H1 (cell line): ENCODE results near the gene LAT. TPM values are rescaled to one million over a fixed set of nuclear protein-coding genes. Genes with fewer than 3 reads are reported as not detected.

ENCODE experiments used
- CTCF ChIA-PET: fragments of 300-600 bp; sonication (Branson Sonifier 250); formaldehyde crosslinking; loops from one replicate; lab custom pipeline; 2021; ENCODE audit not compliant: partially characterized antibody; lab: Charles Lee
- POLR2A ChIA-PET: fragments of 300-600 bp; sonication (Branson Sonifier 250); formaldehyde crosslinking; loops from one replicate; lab custom pipeline; 2021; ENCODE audit warnings: inconsistent platforms; ENCODE audit not compliant: partially characterized antibody; lab: Charles Lee
- DNase-seq, 2 experiments: peaks; one replicate each; pipeline versions ENCODE4 v3.0.0 to v3.0.0-alpha.2; 2010 to 2022; ENCODE audit warnings: low spot score in 2 of 2, low read depth in 1 of 2, mixed read lengths in 1 of 2
- FAIRE-seq: peaks from 2 replicates; lab custom pipeline; 2011; peaks lifted over from hg19 to GRCh38; lab: Jason Lieb, UNC
- H2AFZ ChIP-seq: 2 replicates; pipeline ENCODE4 v1.8.1; 2012; ENCODE audit warnings: low read length, inconsistent platforms
- H2AK5ac ChIP-seq: 2 replicates; pipeline ENCODE4 v1.6.1; 2013; ENCODE audit warnings: low read depth, low read length
- H2BK120ac ChIP-seq: replicated peaks from 2 replicates; pipeline ENCODE3; 2013; ENCODE audit warnings: low read depth, low read length, inconsistent platforms
- H2BK12ac ChIP-seq: 2 replicates; pipeline ENCODE4 v1.6.1; 2013; ENCODE audit warnings: low read depth, low read length
- H2BK15ac ChIP-seq: 2 replicates; pipeline ENCODE4 v1.6.1; 2013; ENCODE audit warnings: low read length
- H2BK20ac ChIP-seq: 2 replicates; pipeline ENCODE4 v1.6.1; 2013; ENCODE audit warnings: low read length
- H2BK5ac ChIP-seq: 2 replicates; pipeline ENCODE4 v1.6.1; 2013; ENCODE audit warnings: low read depth, low read length
- H3K14ac ChIP-seq: 2 replicates; pipeline ENCODE4 v1.6.1; 2013; ENCODE audit warnings: inconsistent platforms; ENCODE audit not compliant: insufficient read length
- H3K18ac ChIP-seq: 2 replicates; pipeline ENCODE4 v1.6.1; 2013; ENCODE audit warnings: low read length; ENCODE audit errors: extremely low read depth
- H3K23ac ChIP-seq: 2 replicates; pipeline ENCODE4 v1.6.1; 2013; ENCODE audit warnings: inconsistent platforms; ENCODE audit not compliant: insufficient read length
- H3K23me2 ChIP-seq: 2 replicates; pipeline ENCODE4 v1.6.1; 2013; ENCODE audit warnings: low read depth, low read length
- H3K27ac ChIP-seq: 2 replicates; pipeline ENCODE4 v1.6.1; 2011; ENCODE audit warnings: low read depth, low read length, inconsistent platforms
- H3K27me3 ChIP-seq, 4 experiments: replicated peaks in 1 of 4; 1 replicate in 1 of 4; 2 replicates in 3 of 4; pipeline versions ENCODE4 v1.6.1 to v1.8.1; 2011 to 2013; ENCODE audit warnings: low read length in 3 of 4, mild to moderate bottlenecking in 3 of 4, inconsistent platforms in 2 of 4, mixed read lengths in 2 of 4, moderate library complexity in 1 of 4; ENCODE audit not compliant: control insufficient read depth in 3 of 4, insufficient read depth in 3 of 4; ENCODE audit errors: extremely low read depth in 1 of 4
- H3K36me3 ChIP-seq, 4 experiments: 2 replicates each; pipeline versions ENCODE4 v1.6.1 to v1.8.1; 2011 to 2013; ENCODE audit warnings: mild to moderate bottlenecking in 4 of 4, low read length in 3 of 4, moderate library complexity in 2 of 4, control low read depth in 1 of 4, inconsistent platforms in 1 of 4; ENCODE audit not compliant: insufficient read depth in 4 of 4, control insufficient read depth in 2 of 4
- H3K4ac ChIP-seq: replicated peaks from 2 replicates; pipeline ENCODE3; 2013; ENCODE audit warnings: low read length, low read depth, mixed read lengths, inconsistent platforms; ENCODE audit not compliant: insufficient read length
- H3K4me1 ChIP-seq, 4 experiments: replicated peaks in 1 of 4; 1 replicate in 1 of 4; 2 replicates in 3 of 4; pipeline versions ENCODE4 v1.6.1 to v1.8.1; 2011 to 2013; ENCODE audit warnings: low read length in 3 of 4, inconsistent platforms in 2 of 4, mixed read lengths in 1 of 4; ENCODE audit not compliant: insufficient read depth in 4 of 4, control insufficient read depth in 3 of 4
- H3K4me2 ChIP-seq, 2 experiments: 2 replicates each; pipeline versions ENCODE4 v1.6.1 to v1.8.1; 2011 to 2013; ENCODE audit warnings: low read depth in 2 of 2, low read length in 2 of 2, control low read depth in 1 of 2, inconsistent platforms in 1 of 2, mild to moderate bottlenecking in 1 of 2; ENCODE audit not compliant: insufficient read depth in 1 of 2
- H3K4me3 ChIP-seq, 4 experiments: fragments of 200-600, 300-600 bp in 1 of 4; sonication (generic), shearing (Covaris generic), sonication (Bioruptor Twin) in 1 of 4; 2 replicates each; pipeline versions ENCODE4 v1.5.1 to v1.8.1; 2011 to 2016; ENCODE audit warnings: low read length in 4 of 4, low read depth in 3 of 4, control low read depth in 2 of 4, inconsistent platforms in 2 of 4, mild to moderate bottlenecking in 2 of 4, mixed read lengths in 1 of 4, moderate library complexity in 1 of 4; ENCODE audit not compliant: insufficient read depth in 2 of 4; ENCODE audit errors: extremely low read depth in 1 of 4
- H3K56ac ChIP-seq: replicated peaks from 2 replicates; pipeline ENCODE3; 2013; ENCODE audit warnings: low read depth, mild to moderate bottlenecking, mixed read lengths, low read length, inconsistent platforms; ENCODE audit not compliant: insufficient read length
- H3K79me1 ChIP-seq: 2 replicates; pipeline ENCODE4 v1.6.1; 2013; ENCODE audit warnings: low read depth, low read length, control low read depth
- H3K79me2 ChIP-seq, 2 experiments: 2 replicates each; pipeline versions ENCODE4 v1.6.1 to v1.8.1; 2012 to 2013; ENCODE audit warnings: low read length in 2 of 2, mild to moderate bottlenecking in 2 of 2, inconsistent platforms in 1 of 2; ENCODE audit not compliant: insufficient read depth in 2 of 2, control insufficient read depth in 1 of 2
- H3K9ac ChIP-seq, 4 experiments: replicated peaks in 1 of 4; 1 replicate in 1 of 4; 2 replicates in 3 of 4; pipeline versions ENCODE4 v1.6.1 to v1.8.1; 2011 to 2013; ENCODE audit warnings: low read depth in 3 of 4, low read length in 3 of 4, control low read depth in 2 of 4, mild to moderate bottlenecking in 2 of 4, moderate library complexity in 2 of 4, inconsistent platforms in 1 of 4; ENCODE audit errors: extremely low read depth in 1 of 4
- H3K9me3 ChIP-seq, 2 experiments: 2 replicates each; pipeline versions ENCODE4 v1.6.1 to v1.8.1; 2012 to 2013; ENCODE audit warnings: mild to moderate bottlenecking in 2 of 2, moderate library complexity in 2 of 2, control low read depth in 1 of 2, inconsistent platforms in 1 of 2, low read depth in 1 of 2, low read length in 1 of 2, mixed read lengths in 1 of 2; ENCODE audit not compliant: insufficient read depth in 2 of 2
- H4K20me1 ChIP-seq, 2 experiments: replicated peaks in 1 of 2; 2 replicates each; pipeline versions ENCODE3 to v1.8.1; 2011 to 2013; ENCODE audit warnings: inconsistent platforms in 2 of 2, low read length in 2 of 2, mild to moderate bottlenecking in 1 of 2; ENCODE audit not compliant: insufficient read depth in 2 of 2, control insufficient read depth in 1 of 2
- H4K5ac ChIP-seq: 2 replicates; pipeline ENCODE4 v1.6.1; 2013; ENCODE audit warnings: low read length, low read depth, mixed read lengths, inconsistent platforms; ENCODE audit not compliant: insufficient read length
- H4K8ac ChIP-seq: 2 replicates; pipeline ENCODE4 v1.8.0; 2013; ENCODE audit warnings: mild to moderate bottlenecking, moderate library complexity, low read length, inconsistent platforms; ENCODE audit not compliant: insufficient read depth; ENCODE audit errors: extremely low read depth
- H4K91ac ChIP-seq: replicated peaks from 2 replicates; pipeline ENCODE3; 2013; ENCODE audit warnings: low read length, mixed read lengths, inconsistent platforms; ENCODE audit not compliant: insufficient read length
- CBX8 ChIP-seq: fragments of 300-800, 300-1000 bp; sonication (generic); IDR thresholded peaks from 2 replicates; pipeline ENCODE4 v1.7.1; 2016; ENCODE audit warnings: low read depth, low read length, borderline replicate concordance
- POLR2A ChIP-seq, 2 experiments: IDR thresholded peaks; 1 replicate in 1 of 2; 2 replicates in 1 of 2; pipeline ENCODE4 v1.6.1; 2011; ENCODE audit warnings: low read depth in 2 of 2, low read length in 2 of 2, mild to moderate bottlenecking in 2 of 2; ENCODE audit errors: control extremely low read depth in 1 of 2
- RAD21 ChIP-seq, 2 experiments: IDR thresholded peaks in 1 of 2; conservative IDR thresholded peaks in 1 of 2; 2 replicates each; pipeline ENCODE4 v1.6.1; 2011; ENCODE audit warnings: low read depth in 2 of 2, low read length in 2 of 2, improper control_type of control experiment in 1 of 2, inconsistent platforms in 1 of 2, mild to moderate bottlenecking in 1 of 2, moderate library complexity in 1 of 2
- WGBS, 2 experiments: shearing (Covaris generic) in 1 of 2; methylation state at CpG; one replicate each; pipeline versions ENCODE4 v1.1.6 to v1.1.7; 2013 to 2015; ENCODE audit warnings: low lambda C conversion rate in 2 of 2, mixed read lengths in 2 of 2, inconsistent platforms in 1 of 2, low coverage in 1 of 2, missing lambda C conversion rate in 1 of 2; ENCODE audit not compliant: insufficient replicate concordance in 2 of 2, insufficient coverage in 1 of 2, insufficient read length in 1 of 2; ENCODE audit errors: extremely low coverage in 1 of 2, missing lambda C conversion rate in 1 of 2; 5-methylcytosine and 5-hydroxymethylcytosine counted together
- polyA plus RNA-seq, 7 experiments: library from polyadenylated mRNA; depleted of rRNA in 3 of 7; stranded (reverse) in 5 of 7; unstranded in 2 of 7; fragments of >200 nt in 5 of 7; fragments of 200-250 nt in 2 of 7; gene quantifications; 1 replicate in 5 of 7; 2 replicates in 1 of 7; 4 replicates in 1 of 7; pipeline versions ENCODE4 v1.2.1 to v1.2.3, GENCODE V29; 2011 to 2013; ENCODE audit warnings: missing spikeins in 2 of 7, mixed read lengths in 2 of 7
- total RNA-seq: library from RNA; stranded (reverse); fragmentation: NEBNext Ultra II Directional; extraction: Animal tissue kit (Norgen Biotek cat#: 25700); gene quantifications from 2 replicates; pipeline ENCODE4 v1.2.1, GENCODE V29; 2021
- TF ChIP-seq, protein P1 (sequence below), 3 experiments: IDR thresholded peaks; 1 replicate in 2 of 3; 2 replicates in 1 of 3; pipeline versions ENCODE4 v1.5.1 to v1.6.1; 2011; ENCODE audit warnings: low read length in 3 of 3, mild to moderate bottlenecking in 3 of 3, inconsistent platforms in 2 of 3, low read depth in 1 of 3, moderate library complexity in 1 of 3; ENCODE audit not compliant: insufficient read depth in 1 of 3; ENCODE audit errors: control extremely low read depth in 1 of 3

The LAT gene
- total and polyA plus RNA-seq, 2 of the 8 experiments (the other 6 are each of a cell fraction or from before 2014, with no cell fraction given), result 2.7 to 3.4 TPM

DNA sequence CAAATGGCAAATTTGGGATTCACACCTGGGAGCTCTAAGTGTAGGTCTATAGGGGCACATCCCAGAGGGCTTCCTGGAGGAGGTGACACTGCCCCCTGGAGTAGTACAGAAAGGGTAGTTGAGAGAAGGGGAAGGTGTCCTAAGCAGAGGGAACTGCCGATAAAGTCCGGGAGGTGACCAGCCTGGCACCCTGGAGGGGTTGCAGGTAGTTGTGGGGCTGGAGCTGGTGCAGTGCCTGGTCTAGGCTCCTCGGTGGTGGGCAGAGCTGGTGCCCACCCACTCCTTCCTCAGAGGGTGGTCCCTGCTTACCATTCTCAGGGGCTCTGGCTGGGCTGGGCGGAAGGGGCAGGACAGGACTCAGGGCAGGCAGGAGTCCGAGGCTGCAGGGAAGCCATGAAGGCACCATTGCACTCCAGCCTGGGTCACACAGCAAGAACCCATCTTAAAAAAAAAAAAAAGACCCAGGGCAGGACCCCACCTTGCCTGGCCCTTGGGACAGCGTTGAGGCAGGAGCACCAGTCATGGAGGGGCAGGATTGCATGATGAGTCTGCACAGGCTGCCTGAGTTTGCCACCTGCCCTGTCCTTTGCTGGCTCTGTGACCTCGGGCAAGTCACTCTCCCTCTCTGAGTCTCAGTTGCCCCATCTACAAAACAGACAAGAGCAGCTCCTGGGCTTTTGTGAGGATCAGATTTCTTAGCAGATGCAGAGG, 43.8 kb downstream of the LAT start:
- H2AK5ac ChIP-seq, result no peak overlapping the region
- WGBS, 2 experiments, result 82% methylated on average over 7 of the region's 7 CpGs; no CpG with 5 or more reads in 1 of the 2 experiments
- DNase-seq, result no peak
- peak overlapping the region; percentile 3 to 48; a peak in 2 of 4 replicates for H3K4me2 ChIP-seq
- H2AFZ ChIP-seq, result no peak overlapping the region
- H3K4me3 ChIP-seq, result no peak overlapping the region
- peaks cover 0 to 10% (median 5%) of the 10 kb centered on the region in 4 experiments; a peak in 6 of 7 replicates for H3K4me1 ChIP-seq
- H3K56ac ChIP-seq, result no peak overlapping the region
- ChIA-PET POLR2A (interaction anchor here (1.2 to 2.5 kb wide), 2 partner anchors 11 to 54 kb away, joined by 3 to 6 read pairs; partner anchors contain the start of gene SPNS1), CTCF (interaction anchor here (1.1 to 4.2 kb wide), 3 partner anchors 18 to 55 kb away, joined by 3 to 10 read pairs (median 3); no protein-coding TSS in a partner anchor)
- no peaks in the 10 kb centered on the region for H3K79me2 ChIP-seq
- H2BK120ac ChIP-seq, result no peak overlapping the region
- no peak overlapping the region for H3K27ac ChIP-seq
- H3K4ac ChIP-seq, result no peak overlapping the region
- H4K8ac ChIP-seq, result no peak overlapping the region; the same call in 1 of the 2 replicates
- no peak overlapping the region for H3K9ac ChIP-seq
- peaks cover 2% of the 10 kb centered on the region; the same call in 1 of the 2 replicates for H3K23me2 ChIP-seq
- no peak overlapping the region for H3K23ac ChIP-seq
- H2BK5ac ChIP-seq, result peak overlapping the region; percentile 22; the same call in 1 of the 2 replicates
- no peaks in the 10 kb centered on the region for H3K36me3 ChIP-seq
- no peak overlapping the region for H3K14ac ChIP-seq
- H3K9me3 ChIP-seq, result no peaks in the 10 kb centered on the region
- TF ChIP-seq CBX8 (no peak), RAD21 (IDR thresholded peaks at IDR 0.05 in 1 of 2, conservative IDR thresholded peaks at IDR 0.05 in 1 of 2; ENCODE audit: low read depth in 2 of 2, low read length in 2 of 2) (peak in 1 of 2 experiments; percentile 23; a peak in 1 of 4 replicates), POLR2A (IDR thresholded peaks at IDR 0.05; ENCODE audit: control extremely low read depth in 1 of 2, low read depth in 2 of 2, low read length in 2 of 2) (no peak)
- TF ChIP-seq, protein P1, sequence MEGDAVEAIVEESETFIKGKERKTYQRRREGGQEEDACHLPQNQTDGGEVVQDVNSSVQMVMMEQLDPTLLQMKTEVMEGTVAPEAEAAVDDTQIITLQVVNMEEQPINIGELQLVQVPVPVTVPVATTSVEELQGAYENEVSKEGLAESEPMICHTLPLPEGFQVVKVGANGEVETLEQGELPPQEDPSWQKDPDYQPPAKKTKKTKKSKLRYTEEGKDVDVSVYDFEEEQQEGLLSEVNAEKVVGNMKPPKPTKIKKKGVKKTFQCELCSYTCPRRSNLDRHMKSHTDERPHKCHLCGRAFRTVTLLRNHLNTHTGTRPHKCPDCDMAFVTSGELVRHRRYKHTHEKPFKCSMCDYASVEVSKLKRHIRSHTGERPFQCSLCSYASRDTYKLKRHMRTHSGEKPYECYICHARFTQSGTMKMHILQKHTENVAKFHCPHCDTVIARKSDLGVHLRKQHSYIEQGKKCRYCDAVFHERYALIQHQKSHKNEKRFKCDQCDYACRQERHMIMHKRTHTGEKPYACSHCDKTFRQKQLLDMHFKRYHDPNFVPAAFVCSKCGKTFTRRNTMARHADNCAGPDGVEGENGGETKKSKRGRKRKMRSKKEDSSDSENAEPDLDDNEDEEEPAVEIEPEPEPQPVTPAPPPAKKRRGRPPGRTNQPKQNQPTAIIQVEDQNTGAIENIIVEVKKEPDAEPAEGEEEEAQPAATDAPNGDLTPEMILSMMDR (IDR thresholded peaks at IDR 0.05; ENCODE audit: control extremely low read depth in 1 of 3, insufficient read depth in 1 of 3, low read depth in 1 of 3, low read length in 3 of 3), result peak in 1 of 3 experiments; percentile 16; a peak in 1 of 4 replicates
- no peak overlapping the region for H4K91ac ChIP-seq
- no peaks in the 10 kb centered on the region for H3K27me3 ChIP-seq
- no peaks in the 10 kb centered on the region for H4K20me1 ChIP-seq
- H2BK15ac ChIP-seq, result no peak overlapping the region
- no peak overlapping the region for H4K5ac ChIP-seq
- H2BK12ac ChIP-seq, result peak overlapping the region; percentile 55; the same call in 1 of the 2 replicates
- peak overlapping the region; percentile 19; the same call in 1 of the 2 replicates for H2BK20ac ChIP-seq
- H3K18ac ChIP-seq, result peak overlapping the region; percentile 38; the same call in 1 of the 2 replicates
- FAIRE-seq, result no peak
- H3K79me1 ChIP-seq, result no peaks in the 10 kb centered on the region
